Memory B cell (primary cell): ENCODE measurements around the gene NKAIN2.

Experiments
- ATAC-seq: fragments of 150-1000 bp; cut with Tn5 transposase; 2 replicates; pipeline ENCODE4 v1.10.0; 2021; ENCODE audit warnings: low read depth, mild to moderate bottlenecking, moderate library complexity
- DNase-seq, 2 donors: peaks; one replicate each; pipeline ENCODE4 v3.0.0; 2022; ENCODE audit warnings: low spot score in 2 of 2
- H3K27ac Mint-ChIP-seq: one replicate; pipeline ENCODE4 v1.8.0; 2022; ENCODE audit warnings: mild to moderate bottlenecking, moderate library complexity, mixed read lengths
- H3K27me3 Mint-ChIP-seq: one replicate; pipeline ENCODE4 v1.8.0; 2022; ENCODE audit warnings: mixed read lengths
- H3K36me3 Mint-ChIP-seq: one replicate; pipeline ENCODE4 v1.8.0; 2022; ENCODE audit warnings: mild to moderate bottlenecking, mixed read lengths
- H3K4me1 Mint-ChIP-seq: one replicate; pipeline ENCODE4 v1.8.0; 2022; ENCODE audit warnings: mixed read lengths
- H3K4me3 Mint-ChIP-seq: one replicate; pipeline ENCODE4 v1.8.0; 2022; ENCODE audit warnings: mild to moderate bottlenecking, moderate library complexity, mixed read lengths
- H3K9me3 Mint-ChIP-seq: one replicate; pipeline ENCODE4 v1.8.0; 2022; ENCODE audit warnings: mixed read lengths

The NKAIN2 gene

GRCh38 chr6:124495665-124496190 is 692.1 kb downstream of the NKAIN2 start:
- Mint-ChIP-seq H3K27ac (no peak overlapping the region), H3K4me1 (no peaks in the 10 kb centered on the region), H3K27me3 (no peaks in the 10 kb centered on the region), H3K4me3 (no peak overlapping the region), H3K9me3 (peaks cover 2% of the 10 kb centered on the region), H3K36me3 (no peaks in the 10 kb centered on the region)
- DNase-seq: no peak
- ATAC-seq: no peak

GRCh38 chr6:124496334-124496733 is 692.7 kb downstream of the NKAIN2 start:
- DNase-seq (no peak), ATAC-seq (no peak)
- Mint-ChIP-seq H3K4me3 (no peak overlapping the region), H3K4me1 (no peaks in the 10 kb centered on the region), H3K27ac (no peak overlapping the region), H3K27me3 (no peaks in the 10 kb centered on the region), H3K36me3 (no peaks in the 10 kb centered on the region), H3K9me3 (peaks cover 2% of the 10 kb centered on the region)

GRCh38 chr6:124512431-124512830 is 708.8 kb downstream of the NKAIN2 start:
- H3K27ac Mint-ChIP-seq: no peak overlapping the region
- no peaks in the 10 kb centered on the region for H3K4me1 Mint-ChIP-seq
- H3K4me3 Mint-ChIP-seq: no peak overlapping the region
- no peak for DNase-seq
- H3K27me3 Mint-ChIP-seq: no peaks in the 10 kb centered on the region
- ATAC-seq: no peak
- no peaks in the 10 kb centered on the region for H3K36me3 Mint-ChIP-seq
- no peaks in the 10 kb centered on the region for H3K9me3 Mint-ChIP-seq

GRCh38 chr6:124517339-124517738 is 713.7 kb downstream of the NKAIN2 start:
- H3K27me3 Mint-ChIP-seq: no peaks in the 10 kb centered on the region
- H3K4me1 Mint-ChIP-seq: no peaks in the 10 kb centered on the region
- no peaks in the 10 kb centered on the region for H3K36me3 Mint-ChIP-seq
- peaks cover 4% of the 10 kb centered on the region for H3K9me3 Mint-ChIP-seq
- DNase-seq (no peak), ATAC-seq (no peak)
- no peak overlapping the region for H3K27ac Mint-ChIP-seq
- H3K4me3 Mint-ChIP-seq: no peak overlapping the region

DNA sequence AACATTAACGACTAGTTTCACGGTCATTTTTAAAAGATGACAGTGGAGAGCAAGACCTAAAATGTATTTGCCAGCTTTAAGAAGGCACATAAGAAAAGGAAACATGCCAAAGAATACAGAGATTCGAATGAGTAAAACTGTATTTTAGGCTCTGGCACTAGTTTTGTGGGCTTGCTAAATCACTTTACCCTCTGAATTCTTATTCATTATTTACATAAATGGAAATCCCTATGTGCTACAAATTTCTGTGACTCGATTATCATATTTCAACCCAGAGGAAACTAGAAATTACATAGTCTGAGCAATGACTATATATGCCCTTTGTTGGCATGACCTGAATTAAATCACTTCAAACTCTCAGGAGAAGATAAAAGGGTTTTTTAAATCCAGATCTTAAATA is 716.8 kb downstream of the NKAIN2 start:
- ATAC-seq: no peak
- Mint-ChIP-seq H3K27ac (no peak overlapping the region), H3K4me3 (no peak overlapping the region), H3K4me1 (no peaks in the 10 kb centered on the region), H3K36me3 (no peaks in the 10 kb centered on the region), H3K27me3 (no peaks in the 10 kb centered on the region), H3K9me3 (peaks cover 4% of the 10 kb centered on the region)
- DNase-seq: no peak

DNA sequence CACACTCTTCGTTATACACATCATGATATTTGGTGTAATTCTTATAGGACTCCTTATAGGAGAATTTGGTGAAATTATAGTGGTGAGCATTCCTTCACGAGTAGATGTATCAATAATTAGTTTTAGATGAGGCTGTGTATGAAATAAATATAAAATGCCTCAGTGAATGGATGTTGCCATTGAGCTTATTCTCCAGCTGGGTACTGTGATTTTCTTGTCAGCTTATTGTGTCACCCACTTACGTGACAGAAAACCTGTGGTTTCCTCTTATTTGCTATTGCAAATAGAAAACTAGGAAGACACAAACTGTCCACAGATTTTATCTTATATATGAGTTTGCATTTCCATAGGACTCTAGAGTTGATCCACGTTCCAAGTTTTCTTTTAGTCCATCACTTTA is 718.7 kb downstream of the NKAIN2 start:
- DNase-seq (no peak), ATAC-seq (no peak)
- no peaks in the 10 kb centered on the region for H3K4me1 Mint-ChIP-seq
- H3K36me3 Mint-ChIP-seq: no peaks in the 10 kb centered on the region
- no peak overlapping the region for H3K4me3 Mint-ChIP-seq
- H3K27me3 Mint-ChIP-seq: no peaks in the 10 kb centered on the region
- no peak overlapping the region for H3K27ac Mint-ChIP-seq
- peaks cover 5% of the 10 kb centered on the region for H3K9me3 Mint-ChIP-seq

DNA sequence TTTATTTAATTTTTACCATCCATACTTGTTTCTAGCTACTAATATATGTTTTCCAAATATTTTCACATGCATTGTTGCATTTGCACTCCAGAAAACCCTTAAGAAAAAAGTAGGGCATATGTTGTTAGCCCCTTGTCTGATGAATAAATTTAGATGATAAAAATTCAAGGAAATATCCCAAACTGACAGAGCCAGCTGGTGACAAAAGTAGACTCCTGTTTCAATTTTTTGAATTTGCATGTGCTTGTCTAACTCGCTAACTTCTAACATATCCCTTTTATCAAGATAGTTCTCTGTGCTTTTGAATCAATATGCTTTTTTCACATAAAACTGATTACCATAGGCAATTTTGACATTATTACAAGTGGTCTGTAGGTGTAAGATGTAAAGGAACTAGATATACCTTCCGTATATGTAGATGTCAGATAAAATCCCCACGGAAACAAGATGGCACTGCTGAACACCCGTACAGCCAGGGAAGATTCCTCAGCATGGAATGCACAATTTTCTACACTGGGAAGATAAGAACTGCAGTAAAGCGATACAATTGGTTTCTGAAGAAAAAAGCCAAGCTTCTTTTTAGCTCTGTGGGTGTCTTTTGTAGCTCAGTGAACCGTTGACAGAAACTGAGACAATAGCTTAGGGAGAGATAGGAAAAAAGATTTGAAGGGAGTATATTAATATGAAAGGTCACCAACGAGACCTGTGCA is 721.0 kb downstream of the NKAIN2 start:
- H3K4me1 Mint-ChIP-seq: no peaks in the 10 kb centered on the region
- H3K36me3 Mint-ChIP-seq: no peaks in the 10 kb centered on the region
- ATAC-seq (no peak), DNase-seq (no peak)
- no peaks in the 10 kb centered on the region for H3K27me3 Mint-ChIP-seq
- no peak overlapping the region for H3K27ac Mint-ChIP-seq
- no peak overlapping the region for H3K4me3 Mint-ChIP-seq
- peaks cover 4% of the 10 kb centered on the region for H3K9me3 Mint-ChIP-seq

- H3K36me3 Mint-ChIP-seq: no peaks in the 10 kb centered on the region
- no peak overlapping the region for H3K4me3 Mint-ChIP-seq
- DNase-seq (no peak), ATAC-seq (no peak)
- H3K27ac Mint-ChIP-seq: no peak overlapping the region
- H3K9me3 Mint-ChIP-seq: peaks cover 8% of the 10 kb centered on the region
- H3K27me3 Mint-ChIP-seq: no peaks in the 10 kb centered on the region
- no peaks in the 10 kb centered on the region for H3K4me1 Mint-ChIP-seq
Observed at GRCh38 chr6:124530926-124531325, 727.3 kb downstream of the NKAIN2 start.

- Mint-ChIP-seq H3K4me1 (no peaks in the 10 kb centered on the region), H3K9me3 (peaks cover 4% of the 10 kb centered on the region), H3K27me3 (no peaks in the 10 kb centered on the region), H3K36me3 (no peaks in the 10 kb centered on the region), H3K4me3 (no peak overlapping the region), H3K27ac (no peak overlapping the region)
- DNase-seq (no peak), ATAC-seq (no peak)
Observed at GRCh38 chr6:124535299-124535698, 731.6 kb downstream of the NKAIN2 start.

DNA sequence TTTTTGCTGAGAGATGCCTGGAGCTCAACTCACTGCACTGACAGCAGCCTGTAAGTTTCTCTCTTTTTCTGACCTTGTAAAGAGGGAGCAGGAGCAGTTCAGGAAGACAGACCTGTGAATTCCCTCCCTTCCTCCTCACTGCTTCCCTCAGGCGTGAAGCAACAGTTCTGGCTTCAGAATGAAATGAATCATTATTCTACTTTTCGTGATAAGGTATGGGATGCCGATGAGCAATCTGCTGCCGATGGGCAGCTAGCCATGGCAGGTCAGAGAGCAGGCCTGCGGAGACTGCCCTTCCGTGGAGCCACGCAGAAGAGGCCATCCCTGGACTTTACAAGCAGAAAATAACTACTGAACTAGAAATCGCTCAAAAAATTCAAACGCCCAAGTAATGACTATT is 732.1 kb downstream of the NKAIN2 start:
- Mint-ChIP-seq H3K4me1 (no peaks in the 10 kb centered on the region), H3K4me3 (no peak overlapping the region)
- no peak for DNase-seq

GRCh38 chr6:124536157-124536841 is 732.6 kb downstream of the NKAIN2 start:
- Mint-ChIP-seq H3K4me3 (no peak overlapping the region), H3K27ac (no peak overlapping the region), H3K27me3 (no peaks in the 10 kb centered on the region), H3K4me1 (no peaks in the 10 kb centered on the region), H3K9me3 (peaks cover 4% of the 10 kb centered on the region), H3K36me3 (no peaks in the 10 kb centered on the region)
- DNase-seq: no peak
- no peak for ATAC-seq

More for the DNA sequence above, 732.1 kb downstream of the NKAIN2 start:
- Mint-ChIP-seq H3K36me3 (no peaks in the 10 kb centered on the region), H3K27me3 (no peaks in the 10 kb centered on the region), H3K9me3 (peaks cover 4% of the 10 kb centered on the region), H3K27ac (no peak overlapping the region)
- ATAC-seq: no peak

- H3K4me3 Mint-ChIP-seq: no peak overlapping the region
- peaks cover 4% of the 10 kb centered on the region for H3K9me3 Mint-ChIP-seq
- ATAC-seq (no peak), DNase-seq (no peak)
- H3K27me3 Mint-ChIP-seq: no peaks in the 10 kb centered on the region
- H3K27ac Mint-ChIP-seq: no peak overlapping the region
- no peaks in the 10 kb centered on the region for H3K36me3 Mint-ChIP-seq
- H3K4me1 Mint-ChIP-seq: no peaks in the 10 kb centered on the region
Observed at GRCh38 chr6:124536842-124537191, 733.2 kb downstream of the NKAIN2 start.

DNA sequence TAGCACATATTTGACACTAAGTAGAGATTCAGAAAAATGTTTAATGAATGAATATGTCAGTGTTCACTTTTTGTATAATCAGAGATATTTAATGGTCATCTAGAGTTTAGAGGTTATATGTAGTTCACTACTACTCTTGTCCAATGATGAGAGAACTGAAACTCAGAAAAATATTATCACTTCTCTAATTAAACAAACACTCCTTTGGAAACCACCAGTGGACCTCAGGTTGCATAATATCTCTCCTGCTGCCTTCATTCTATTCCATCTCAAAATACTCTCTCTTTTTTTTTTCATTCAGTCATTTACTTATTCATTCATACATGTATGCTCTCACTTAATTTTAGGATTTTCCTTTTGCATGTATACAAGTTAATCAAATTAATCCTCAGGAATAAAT is 735.4 kb downstream of the NKAIN2 start:
- no peaks in the 10 kb centered on the region for H3K36me3 Mint-ChIP-seq
- no peak overlapping the region for H3K27ac Mint-ChIP-seq
- no peaks in the 10 kb centered on the region for H3K27me3 Mint-ChIP-seq
- peaks cover 4% of the 10 kb centered on the region for H3K9me3 Mint-ChIP-seq
- H3K4me1 Mint-ChIP-seq: no peaks in the 10 kb centered on the region
- DNase-seq: no peak
- ATAC-seq: no peak
- H3K4me3 Mint-ChIP-seq: no peak overlapping the region

GRCh38 chr6:124541573-124541972 is 737.9 kb downstream of the NKAIN2 start:
- H3K4me1 Mint-ChIP-seq: no peaks in the 10 kb centered on the region
- H3K27ac Mint-ChIP-seq: no peak overlapping the region
- DNase-seq (no peak), ATAC-seq (no peak)
- no peaks in the 10 kb centered on the region for H3K36me3 Mint-ChIP-seq
- peaks cover 2% of the 10 kb centered on the region for H3K9me3 Mint-ChIP-seq
- no peak overlapping the region for H3K4me3 Mint-ChIP-seq
- no peaks in the 10 kb centered on the region for H3K27me3 Mint-ChIP-seq

GRCh38 chr6:124546601-124547000 is 742.9 kb downstream of the NKAIN2 start:
- Mint-ChIP-seq H3K36me3 (no peaks in the 10 kb centered on the region), H3K4me1 (no peaks in the 10 kb centered on the region), H3K4me3 (no peak overlapping the region), H3K27me3 (no peaks in the 10 kb centered on the region), H3K27ac (no peak overlapping the region), H3K9me3 (peaks cover 10% of the 10 kb centered on the region)
- DNase-seq (no peak), ATAC-seq (no peak)
